ENCODE data around the gene PXT1. TPM values are rescaled to one million over a fixed set of nuclear protein-coding genes. Genes with fewer than 3 reads are reported as not detected.

The PXT1 gene
- total and polyA plus RNA-seq, 2 donors (not counting 1 experiment from before 2014, with no cell fraction given): 0.52 TPM; not detected in 1

DNA sequence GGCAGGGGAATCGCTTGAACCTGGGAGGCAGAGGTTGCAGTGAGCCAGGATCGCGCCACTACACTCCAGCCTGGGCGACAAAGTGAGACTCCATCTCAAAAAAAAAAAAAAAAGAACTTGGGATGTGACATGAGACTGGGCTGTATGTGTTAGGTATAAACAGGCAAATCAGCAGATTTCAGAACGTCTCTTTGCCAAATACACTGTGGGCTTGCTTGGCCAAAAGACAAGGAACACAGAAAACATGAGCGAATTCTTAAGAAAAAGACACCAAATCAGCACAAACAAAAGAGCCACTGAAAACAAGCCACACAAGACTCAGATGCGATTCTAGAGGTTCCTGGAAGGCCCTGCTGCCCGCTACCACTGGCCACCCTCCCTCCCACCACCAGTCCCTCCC lies 67.7 kb downstream of the PXT1 start:
- Mint-ChIP-seq H3K27ac (no peak overlapping the region), H3K4me1 (peaks cover 8% of the 10 kb centered on the region), H3K9me3 (ENCODE audit: insufficient read depth) (no peaks in the 10 kb centered on the region), H3K4me3 (no peak overlapping the region), H3K27me3 (peaks cover 8% of the 10 kb centered on the region)
- intact Hi-C loops (cut with micrococcal nuclease): no loop called here
- H3K9me3 ChIP-seq (ENCODE audit: control extremely low read depth in 1 of 3, control insufficient read depth in 2 of 3, insufficient read depth in 1 of 3, low read length in 2 of 3): no peaks in the 10 kb centered on the region
- no peak overlapping the region for H3K27ac ChIP-seq (ENCODE audit: low read length in 2 of 2)
- no peak overlapping the region for H3K9ac ChIP-seq (ENCODE audit: low read length)
- POLR2A ChIA-PET: no interaction called here
- no peaks in the 10 kb centered on the region for H3K36me3 ChIP-seq (replicated peaks in 1 of 2; ENCODE audit: control extremely low read depth in 1 of 2, control insufficient read depth in 1 of 2, extremely low read depth in 1 of 2, insufficient read depth in 2 of 2, low read length in 1 of 2)
- H3K27me3 ChIP-seq (replicated peaks in 1 of 4; ENCODE audit: control extremely low read depth in 1 of 4, control insufficient read depth in 3 of 4, insufficient read depth in 4 of 4, low read length in 3 of 4): no peaks in the 10 kb centered on the region
- no peak for ATAC-seq (ENCODE audit: low read depth)
- TF ChIP-seq, protein P1, sequence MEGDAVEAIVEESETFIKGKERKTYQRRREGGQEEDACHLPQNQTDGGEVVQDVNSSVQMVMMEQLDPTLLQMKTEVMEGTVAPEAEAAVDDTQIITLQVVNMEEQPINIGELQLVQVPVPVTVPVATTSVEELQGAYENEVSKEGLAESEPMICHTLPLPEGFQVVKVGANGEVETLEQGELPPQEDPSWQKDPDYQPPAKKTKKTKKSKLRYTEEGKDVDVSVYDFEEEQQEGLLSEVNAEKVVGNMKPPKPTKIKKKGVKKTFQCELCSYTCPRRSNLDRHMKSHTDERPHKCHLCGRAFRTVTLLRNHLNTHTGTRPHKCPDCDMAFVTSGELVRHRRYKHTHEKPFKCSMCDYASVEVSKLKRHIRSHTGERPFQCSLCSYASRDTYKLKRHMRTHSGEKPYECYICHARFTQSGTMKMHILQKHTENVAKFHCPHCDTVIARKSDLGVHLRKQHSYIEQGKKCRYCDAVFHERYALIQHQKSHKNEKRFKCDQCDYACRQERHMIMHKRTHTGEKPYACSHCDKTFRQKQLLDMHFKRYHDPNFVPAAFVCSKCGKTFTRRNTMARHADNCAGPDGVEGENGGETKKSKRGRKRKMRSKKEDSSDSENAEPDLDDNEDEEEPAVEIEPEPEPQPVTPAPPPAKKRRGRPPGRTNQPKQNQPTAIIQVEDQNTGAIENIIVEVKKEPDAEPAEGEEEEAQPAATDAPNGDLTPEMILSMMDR (IDR thresholded peaks at IDR 0.05): no peak
- TF ChIP-seq EZH2 (IDR thresholded peaks at IDR 0.05; ENCODE audit: borderline replicate concordance, insufficient read depth, low read depth, low read length, poor library complexity, severe bottlenecking): no peak
- CTCF ChIA-PET: no interaction called here
- H3K79me2 ChIP-seq (ENCODE audit: control insufficient read depth, insufficient read depth, low read length): no peaks in the 10 kb centered on the region
- 90% methylated on average over 4 of the region's 8 CpGs for WGBS (ENCODE audit: insufficient coverage)
- no peak overlapping the region for H3K4me3 ChIP-seq (ENCODE audit: control extremely low read depth in 1 of 5, extremely low read depth in 1 of 5, insufficient read depth in 1 of 5, low read depth in 2 of 5, low read length in 4 of 5)
- no peak overlapping the region for H3K4me2 ChIP-seq (replicated peaks; ENCODE audit: low read depth, low read length, poor library complexity, severe bottlenecking)
- DNase-seq: no peak
- no peaks in the 10 kb centered on the region for H4K20me1 ChIP-seq (ENCODE audit: control insufficient read depth, insufficient read depth, low read length, poor library complexity, severe bottlenecking)
- H3K4me1 ChIP-seq (ENCODE audit: control insufficient read depth in 2 of 2, insufficient read depth in 2 of 2, low read length in 2 of 2): peaks cover 0 to 3% of the 10 kb centered on the region in 2 donors
- no peak overlapping the region for H2AFZ ChIP-seq (ENCODE audit: insufficient read depth, low read depth, low read length, poor library complexity, severe bottlenecking)

DNA sequence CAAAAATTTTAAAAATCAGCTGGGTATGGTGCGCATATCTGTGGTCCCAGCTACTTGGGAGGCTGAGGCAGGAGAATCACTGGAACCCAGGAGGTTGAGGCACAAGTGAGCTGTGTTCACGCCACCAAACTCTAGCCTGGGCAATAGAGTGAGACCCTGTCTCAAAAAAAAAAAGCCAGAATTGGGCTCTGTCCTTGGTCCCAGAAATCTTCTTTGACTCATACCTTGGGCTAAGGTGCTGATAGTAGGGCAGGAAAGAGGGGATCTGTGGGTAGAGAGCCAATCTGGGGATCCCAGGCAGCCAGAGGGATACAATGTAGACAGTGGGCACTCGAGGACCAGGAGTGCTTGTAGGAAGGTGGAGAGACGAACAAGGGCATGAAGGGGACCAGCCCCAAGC lies 68.5 kb downstream of the PXT1 start:
- no peaks in the 10 kb centered on the region for H3K27me3 ChIP-seq (replicated peaks in 1 of 4; ENCODE audit: control extremely low read depth in 1 of 4, control insufficient read depth in 3 of 4, insufficient read depth in 4 of 4, low read length in 3 of 4)
- H3K4me2 ChIP-seq (replicated peaks; ENCODE audit: low read depth, low read length, poor library complexity, severe bottlenecking): no peak overlapping the region
- Mint-ChIP-seq H3K4me3 (no peak overlapping the region), H3K27ac (no peak overlapping the region), H3K27me3 (peaks cover 8% of the 10 kb centered on the region), H3K9me3 (ENCODE audit: insufficient read depth) (no peaks in the 10 kb centered on the region), H3K4me1 (peaks cover 8% of the 10 kb centered on the region)
- H3K9me3 ChIP-seq (ENCODE audit: control extremely low read depth in 1 of 3, control insufficient read depth in 2 of 3, insufficient read depth in 1 of 3, low read length in 2 of 3): no peaks in the 10 kb centered on the region
- DNase-seq (no peak), ATAC-seq (ENCODE audit: low read depth) (no peak)
- H4K20me1 ChIP-seq (ENCODE audit: control insufficient read depth, insufficient read depth, low read length, poor library complexity, severe bottlenecking): no peaks in the 10 kb centered on the region
- H3K79me2 ChIP-seq (ENCODE audit: control insufficient read depth, insufficient read depth, low read length): no peaks in the 10 kb centered on the region
- intact Hi-C loops (cut with micrococcal nuclease): no loop called here
- ChIA-PET CTCF (no interaction called here), POLR2A (no interaction called here)
- peaks cover 0 to 3% of the 10 kb centered on the region in 2 donors for H3K4me1 ChIP-seq (ENCODE audit: control insufficient read depth in 2 of 2, insufficient read depth in 2 of 2, low read length in 2 of 2)
- no peak for TF ChIP-seq EZH2 (IDR thresholded peaks at IDR 0.05; ENCODE audit: borderline replicate concordance, insufficient read depth, low read depth, low read length, poor library complexity, severe bottlenecking)
- TF ChIP-seq, protein P1 (IDR thresholded peaks at IDR 0.05): no peak
- H3K4me3 ChIP-seq (ENCODE audit: control extremely low read depth in 1 of 5, extremely low read depth in 1 of 5, insufficient read depth in 1 of 5, low read depth in 2 of 5, low read length in 4 of 5): no peak overlapping the region
- H2AFZ ChIP-seq (ENCODE audit: insufficient read depth, low read depth, low read length, poor library complexity, severe bottlenecking): no peak overlapping the region
- H3K27ac ChIP-seq (ENCODE audit: low read length in 2 of 2): no peak overlapping the region
- no peaks in the 10 kb centered on the region for H3K36me3 ChIP-seq (replicated peaks in 1 of 2; ENCODE audit: control extremely low read depth in 1 of 2, control insufficient read depth in 1 of 2, extremely low read depth in 1 of 2, insufficient read depth in 2 of 2, low read length in 1 of 2)
- WGBS (ENCODE audit: insufficient coverage): 100% methylated on average over 2 of the region's 4 CpGs
- H3K9ac ChIP-seq (ENCODE audit: low read length): no peak overlapping the region
